GM19438 (cell line): ENCODE results near the gene KRTAP5-3.
A peak's percentile ranks its signal among the peaks of the same experiment; 100 is the strongest.
"Not testable (repeated sequence)": the region's sequence is repeated elsewhere in the genome, so short reads cannot be mapped to it uniquely, and the experiment has no call there.

Experiments
- ATAC-seq: cut with Tn5 transposase; IDR thresholded peaks from one replicate; pipeline ENCODE4 v1.9.1; 2021; ENCODE audit warnings: low read depth; ENCODE audit not compliant: unreplicated experiment

Gene KRTAP5-3

GRCh38 chr11:1584661-1585370 lies 23.4 kb downstream of the KRTAP5-3 start, which contains the start of gene KRTAP5-1:
Gene KRTAP5-1, minus strand, starts transcription at chr11:1585283. Its CDS starts 34 bp downstream, at chr11:1585249.
- ATAC-seq, result not testable (repeated sequence)

DNA sequence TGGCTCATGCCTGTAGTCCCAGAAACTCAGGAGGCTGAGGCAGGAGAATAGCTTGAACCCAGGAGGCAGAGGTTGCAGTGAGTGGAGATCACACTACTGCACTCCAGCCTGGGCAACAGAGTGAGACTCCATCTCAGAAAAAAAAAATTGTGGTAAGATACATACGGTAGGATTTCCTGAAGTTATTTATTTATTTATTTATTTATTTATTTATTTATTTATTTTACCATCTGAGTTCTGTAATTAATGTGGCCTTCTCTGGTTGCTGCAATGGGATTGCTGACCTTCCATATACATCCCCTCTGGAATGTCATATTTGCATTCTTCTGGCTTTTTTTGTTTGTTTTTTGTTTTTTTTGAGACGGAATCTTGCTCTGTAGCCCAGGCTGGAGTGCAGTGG lies 25.4 kb downstream of the KRTAP5-3 start:
- not testable (repeated sequence) for ATAC-seq

- ATAC-seq, result no peak
Observed at GRCh38 chr11:1581976-1582375, 26.3 kb downstream of the KRTAP5-3 start.

DNA sequence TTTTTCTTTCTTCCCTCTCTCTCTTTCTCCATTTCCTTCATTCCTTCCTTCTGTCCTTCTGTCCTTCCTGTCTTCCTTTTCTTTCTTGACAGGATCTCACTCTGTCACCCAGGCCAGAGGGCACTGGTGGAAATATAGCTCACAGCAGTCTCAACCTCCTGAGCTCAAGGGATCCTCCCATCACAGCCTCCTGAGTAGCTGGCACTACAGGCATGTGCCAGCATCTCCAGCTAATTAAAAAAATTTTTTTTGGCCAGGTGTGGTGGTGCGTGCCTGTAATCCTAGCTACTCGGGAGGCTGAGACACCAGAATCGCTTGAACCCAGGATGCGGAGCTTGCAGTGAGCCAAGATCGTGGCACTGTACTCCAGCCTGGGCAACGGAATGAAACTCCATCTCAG lies 31.4 kb downstream of the KRTAP5-3 start:
- ATAC-seq, result no peak

- not testable (repeated sequence) for ATAC-seq
Observed at GRCh38 chr11:1575756-1576155, 32.5 kb downstream of the KRTAP5-3 start.

DNA sequence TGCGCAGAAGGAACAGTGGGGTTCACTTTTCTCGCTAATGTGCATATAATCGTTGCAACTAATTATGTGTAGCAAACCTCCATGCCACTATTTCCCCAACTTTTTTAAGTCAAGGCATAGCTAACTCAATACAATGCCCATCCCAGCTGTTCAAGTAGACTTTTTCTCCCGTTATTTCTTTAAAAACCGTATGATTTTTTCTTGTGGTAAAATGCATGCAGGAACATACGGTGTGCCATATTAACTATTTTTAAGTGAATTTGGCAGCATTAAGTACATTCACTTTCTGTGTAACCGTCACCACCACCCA lies 33.4 kb downstream of the KRTAP5-3 start:
- no peak for ATAC-seq

- no peak for ATAC-seq
Observed at GRCh38 chr11:1574238-1574932, 33.9 kb downstream of the KRTAP5-3 start.

DNA sequence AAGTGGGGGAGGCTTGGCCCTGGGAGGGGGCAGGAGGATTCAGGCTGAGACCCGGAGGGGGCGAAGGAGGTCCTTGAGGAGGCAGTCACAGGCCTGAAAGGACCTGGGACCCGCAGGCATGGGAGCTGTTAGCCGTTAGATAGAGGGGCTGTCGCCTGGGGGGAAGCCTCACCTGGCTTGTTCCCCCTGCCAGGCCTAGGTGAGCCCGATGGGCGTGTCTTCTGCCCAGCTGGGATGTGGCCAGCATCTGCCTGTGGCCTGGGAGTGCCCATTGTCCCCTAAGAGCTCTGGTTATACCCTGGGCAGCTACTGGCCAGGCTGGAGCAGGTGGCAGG lies 34.4 kb downstream of the KRTAP5-3 start:
- no peak for ATAC-seq

DNA sequence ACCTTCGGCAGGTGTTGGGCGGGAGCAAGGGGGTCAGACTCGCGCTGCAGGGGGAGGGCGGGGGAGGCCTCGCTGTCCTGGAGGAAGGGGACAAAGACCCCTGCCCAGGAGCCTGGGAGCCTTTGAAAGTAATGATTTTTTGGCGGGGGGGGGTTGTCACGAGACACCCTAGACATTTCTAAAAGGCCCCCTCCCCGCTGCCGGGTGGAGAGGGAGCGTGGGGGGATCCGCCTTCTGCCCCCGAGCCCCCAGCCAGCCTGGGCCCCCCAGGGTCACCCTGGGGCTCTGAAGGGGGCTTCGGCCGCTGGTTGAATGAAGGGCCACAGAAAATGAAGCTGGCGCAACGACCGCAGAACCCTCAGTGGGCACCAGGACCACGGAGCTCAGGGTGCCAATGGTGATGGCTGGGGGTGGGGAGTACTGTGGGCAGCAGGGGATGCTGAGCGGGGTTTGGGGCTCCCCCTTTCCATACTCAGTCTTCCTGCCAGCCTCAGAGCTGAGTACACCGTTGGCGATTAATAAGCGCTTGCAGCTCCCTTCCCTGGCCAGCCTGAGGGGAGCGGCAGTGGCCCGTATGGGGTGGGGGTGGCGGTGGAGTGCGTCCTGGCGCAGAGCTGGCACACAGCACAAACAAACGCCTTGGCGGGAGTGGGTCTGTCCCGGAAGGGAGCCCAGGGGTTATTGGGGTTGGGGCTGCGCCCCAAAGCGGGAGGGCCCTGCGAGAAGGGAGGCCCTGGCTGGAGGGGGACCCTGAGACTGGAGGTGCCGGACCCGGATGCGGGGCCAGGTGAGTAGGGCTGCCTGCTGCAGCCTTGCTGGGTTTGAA lies 35.0 kb downstream of the KRTAP5-3 start:
- ATAC-seq, result no peak

GRCh38 chr11:1572197-1573076 lies 35.8 kb downstream of the KRTAP5-3 start, which contains the start of gene DUSP8:
Gene DUSP8, minus strand, starts transcription at chr11:1572271. Its CDS starts 6,445 bp downstream, at chr11:1565826.
- peak; percentile 53 for ATAC-seq

DNA sequence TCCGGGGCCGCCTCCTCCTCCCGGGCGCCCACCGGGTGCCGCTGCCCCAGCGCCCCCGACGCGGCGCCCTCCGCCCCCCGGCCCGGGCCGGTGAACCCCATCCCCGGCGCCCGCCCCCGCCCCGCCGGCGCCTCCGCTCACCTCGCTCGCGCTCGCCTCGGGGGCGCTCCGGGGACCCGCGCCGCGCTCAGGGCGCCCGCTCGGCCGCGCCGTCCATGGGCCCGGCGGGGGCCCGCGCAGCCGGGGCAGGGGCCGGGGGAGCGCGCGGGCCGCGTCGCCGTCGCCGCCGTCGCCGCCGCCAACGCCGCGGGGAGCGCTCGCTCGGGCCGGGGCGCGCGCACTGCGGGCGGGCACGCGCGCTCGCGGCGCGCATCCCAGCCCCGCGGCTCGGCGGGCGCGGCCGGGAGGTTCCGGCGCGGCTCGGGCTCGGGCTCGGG lies 36.5 kb downstream of the KRTAP5-3 start:
- ATAC-seq, result no peak

DNA sequence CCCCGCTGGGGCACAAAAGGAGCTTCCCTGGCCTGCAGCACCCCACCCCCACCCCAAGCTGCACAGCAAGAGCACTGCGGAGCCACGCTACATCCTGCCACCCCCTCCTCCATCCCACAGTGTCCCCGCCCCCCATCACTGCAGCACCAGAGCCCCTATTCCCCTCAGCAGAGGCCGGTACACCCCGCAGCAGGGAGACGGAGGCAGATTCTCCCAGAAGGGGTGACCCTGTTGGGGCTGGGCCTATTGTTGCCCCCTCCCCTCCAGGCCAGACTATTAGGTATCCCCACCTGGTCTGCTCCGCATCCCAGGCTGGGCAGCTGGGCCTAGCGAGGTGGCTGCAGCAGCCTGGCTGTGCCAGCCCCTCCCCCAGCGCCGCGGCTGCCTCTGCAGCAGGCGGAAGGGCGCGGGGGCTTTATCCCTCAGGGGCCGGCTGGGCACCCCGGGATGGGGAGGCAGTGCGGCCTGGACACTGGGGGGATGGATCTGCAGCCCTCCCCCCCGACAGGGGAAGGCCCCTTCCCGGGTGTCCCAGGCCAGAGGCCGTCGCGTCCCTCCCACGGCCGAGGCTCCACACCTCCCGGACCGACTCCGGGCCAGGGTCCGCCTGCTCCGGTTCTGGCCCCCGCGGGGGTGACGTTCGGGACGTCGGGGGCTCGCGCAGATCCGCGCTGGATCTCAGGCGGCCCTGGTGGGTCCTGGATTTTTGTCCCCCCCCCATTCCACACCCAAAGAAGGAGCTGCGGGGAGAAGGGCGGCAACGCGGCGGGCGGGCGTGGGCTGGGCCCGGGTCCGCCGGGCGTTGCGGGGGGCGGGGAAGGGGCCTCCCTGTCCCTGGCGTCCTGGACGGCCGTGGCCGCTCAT lies 37.1 kb downstream of the KRTAP5-3 start:
- ATAC-seq, result no peak

DNA sequence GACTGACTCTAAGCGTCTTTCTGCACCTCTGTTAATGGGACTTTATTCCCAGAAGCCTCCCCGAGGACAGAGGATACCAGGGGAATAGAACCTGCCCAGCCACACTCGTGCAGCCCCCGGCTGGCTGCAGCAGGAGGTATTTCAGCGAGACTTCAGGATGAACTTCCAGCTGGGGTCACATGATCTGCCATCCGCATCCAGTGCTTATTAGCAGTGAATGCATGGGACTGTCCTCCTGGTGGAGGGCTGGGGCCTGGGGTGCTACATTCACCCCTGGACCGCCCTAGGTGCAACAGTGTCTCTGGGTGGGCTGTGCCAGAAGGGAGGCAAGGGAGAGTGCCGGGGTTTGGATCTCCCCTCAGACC lies 37.8 kb downstream of the KRTAP5-3 start:
- ATAC-seq, result no peak

DNA sequence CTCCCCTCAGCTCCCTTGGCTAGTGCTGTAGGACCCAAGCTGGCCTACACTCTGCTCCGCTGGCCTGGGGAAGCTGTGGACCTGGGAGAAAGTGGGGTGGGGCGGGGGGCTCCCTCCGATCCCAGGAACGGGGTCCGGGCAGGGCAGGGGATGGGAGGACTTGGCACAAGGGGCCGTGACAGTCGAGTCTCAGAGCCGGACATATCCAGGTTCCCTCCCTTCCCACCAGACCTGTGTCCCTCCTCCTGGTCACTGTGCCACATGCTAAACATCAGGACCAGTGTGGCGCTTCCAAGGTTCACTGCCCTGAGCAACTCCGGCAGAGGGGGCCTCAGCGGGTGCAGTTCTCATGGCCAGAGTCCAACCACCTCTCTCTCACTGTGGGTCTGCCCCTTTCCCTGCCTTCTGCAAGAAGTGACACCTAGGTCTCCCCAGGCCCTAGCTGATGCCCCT lies 38.2 kb downstream of the KRTAP5-3 start:
- no peak for ATAC-seq

- no peak for ATAC-seq
Observed at GRCh38 chr11:1569251-1569780, 38.9 kb downstream of the KRTAP5-3 start.

DNA sequence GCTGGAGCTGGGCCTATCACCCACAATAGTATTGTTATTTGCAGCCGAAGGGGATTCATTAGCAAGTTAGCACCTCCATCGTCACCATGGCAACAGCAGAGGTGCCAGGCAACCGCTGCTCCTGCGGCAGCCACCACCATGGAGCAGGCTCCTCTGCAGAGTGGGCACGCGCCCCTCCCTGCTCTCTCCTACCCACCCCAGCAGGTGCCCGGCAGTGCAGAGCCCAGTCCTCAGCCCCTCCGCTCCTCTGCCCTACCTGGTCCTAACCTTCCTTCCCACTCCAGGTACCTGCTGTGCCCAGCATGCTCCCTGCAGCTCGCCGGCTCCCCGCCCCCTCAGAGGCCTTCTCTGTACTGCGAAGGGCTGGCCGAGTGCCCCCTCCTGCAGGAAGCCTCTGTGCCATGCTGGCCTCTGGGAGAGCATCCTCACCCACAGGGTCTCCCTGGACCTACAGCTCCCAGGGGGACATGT lies 39.8 kb downstream of the KRTAP5-3 start:
- no peak for ATAC-seq

DNA sequence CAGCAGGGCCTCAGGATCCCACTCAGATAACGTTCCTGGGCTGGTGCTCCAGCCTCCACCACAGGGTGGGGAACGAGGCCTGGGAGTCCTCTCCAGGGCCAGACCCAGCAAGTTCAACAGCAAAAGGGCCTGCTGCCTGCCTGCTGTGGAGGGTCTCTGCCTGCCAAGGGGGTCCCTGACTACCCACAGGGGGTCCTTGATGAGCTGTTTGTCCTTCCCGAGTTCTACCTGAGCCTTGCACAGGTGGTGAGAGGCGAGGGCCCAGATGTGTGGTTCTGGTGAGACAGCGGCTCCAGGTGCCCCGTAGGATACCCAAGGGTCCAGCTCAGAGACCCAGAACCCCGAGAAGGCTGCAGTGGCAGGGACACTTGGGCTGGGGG lies 40.6 kb downstream of the KRTAP5-3 start:
- no peak for ATAC-seq

DNA sequence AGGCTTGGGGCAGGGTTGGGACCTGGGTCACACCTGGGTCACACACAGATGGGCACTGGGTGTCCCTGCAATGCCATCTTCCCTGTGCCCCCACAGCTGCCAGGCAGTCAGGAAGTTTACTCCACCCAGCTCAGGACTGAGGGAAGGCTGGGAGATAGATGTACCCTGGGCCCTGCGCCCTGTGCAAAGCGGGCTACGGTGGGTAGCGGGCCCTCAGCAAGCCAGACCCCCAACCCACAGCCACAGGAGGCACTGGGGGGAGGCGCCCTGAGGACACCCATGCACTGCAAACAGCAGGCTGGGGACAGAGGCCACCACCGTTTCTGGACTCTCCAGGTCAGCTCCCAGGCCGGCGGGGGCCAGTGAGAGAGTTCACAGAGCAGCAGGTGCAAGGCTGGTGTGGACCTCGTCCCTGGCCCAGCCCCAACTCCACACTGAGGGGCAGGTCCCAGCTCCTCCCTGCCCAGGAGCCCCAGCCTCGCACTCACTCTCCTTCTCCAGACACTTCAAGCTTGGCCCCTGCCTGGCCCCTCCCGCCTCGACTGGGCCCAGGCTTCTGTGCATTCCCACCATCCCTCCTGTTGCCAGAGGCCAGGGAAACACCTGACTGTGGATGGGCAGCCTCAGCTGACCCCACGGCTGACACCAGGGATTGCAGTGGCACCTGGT lies 41.1 kb downstream of the KRTAP5-3 start:
- no peak for ATAC-seq
